Measurements from ENCODE around the gene CDKAL1. TPM values are rescaled to one million over a fixed set of nuclear protein-coding genes. Genes with fewer than 3 reads are reported as not detected.

CDKAL1 gene
- total RNA-seq, 1 donor from 2014 or later, result 9.6 TPM

- no peak for DNase-seq (ENCODE audit: low spot score)
- H3K27ac Mint-ChIP-seq (ENCODE audit: unreplicated experiment), result no peak overlapping the region
- peaks cover 7% of the 10 kb centered on the region for H3K4me1 Mint-ChIP-seq (ENCODE audit: low read depth)
- no peak for TF ChIP-seq CTCF (IDR thresholded peaks at IDR 0.05)
- no peaks in the 10 kb centered on the region for H3K9me3 Mint-ChIP-seq (ENCODE audit: low read depth)
- H3K4me3 Mint-ChIP-seq (ENCODE audit: unreplicated experiment), result no peak overlapping the region
- peaks cover 2% of the 10 kb centered on the region for H3K36me3 Mint-ChIP-seq (ENCODE audit: low read depth)
- H3K27me3 Mint-ChIP-seq (ENCODE audit: low read depth), result no peaks in the 10 kb centered on the region
Measured at GRCh38 chr6:20565342-20565741, 31.1 kb downstream of the CDKAL1 start.

GRCh38 chr6:20566109-20566508, 31.9 kb downstream of the CDKAL1 start:
- Mint-ChIP-seq H3K4me1 (ENCODE audit: low read depth) (peaks cover 7% of the 10 kb centered on the region), H3K27me3 (ENCODE audit: low read depth) (no peaks in the 10 kb centered on the region), H3K27ac (ENCODE audit: unreplicated experiment) (no peak overlapping the region)

GRCh38 chr6:20569000-20569610, 34.8 kb downstream of the CDKAL1 start:
- peaks cover 2% of the 10 kb centered on the region for H3K36me3 Mint-ChIP-seq (ENCODE audit: low read depth)
- no peak for DNase-seq (ENCODE audit: low spot score)
- H3K4me1 Mint-ChIP-seq (ENCODE audit: low read depth), result peaks cover 7% of the 10 kb centered on the region
- no peak overlapping the region for H3K27ac Mint-ChIP-seq (ENCODE audit: unreplicated experiment)
- no peaks in the 10 kb centered on the region for H3K27me3 Mint-ChIP-seq (ENCODE audit: low read depth)
- no peaks in the 10 kb centered on the region for H3K9me3 Mint-ChIP-seq (ENCODE audit: low read depth)
- no peak for TF ChIP-seq CTCF (IDR thresholded peaks at IDR 0.05)
- H3K4me3 Mint-ChIP-seq (ENCODE audit: unreplicated experiment), result no peak overlapping the region

More at GRCh38 chr6:20566109-20566508, 31.9 kb downstream of the CDKAL1 start:
- Mint-ChIP-seq H3K36me3 (ENCODE audit: low read depth) (peaks cover 2% of the 10 kb centered on the region), H3K9me3 (ENCODE audit: low read depth) (no peaks in the 10 kb centered on the region), H3K4me3 (ENCODE audit: unreplicated experiment) (no peak overlapping the region)
- no peak for DNase-seq (ENCODE audit: low spot score)
- TF ChIP-seq CTCF (IDR thresholded peaks at IDR 0.05), result no peak

- Mint-ChIP-seq H3K36me3 (ENCODE audit: low read depth) (peaks cover 2% of the 10 kb centered on the region), H3K4me3 (ENCODE audit: unreplicated experiment) (no peak overlapping the region), H3K9me3 (ENCODE audit: low read depth) (no peaks in the 10 kb centered on the region), H3K4me1 (ENCODE audit: low read depth) (peaks cover 5% of the 10 kb centered on the region), H3K27ac (ENCODE audit: unreplicated experiment) (no peak overlapping the region), H3K27me3 (ENCODE audit: low read depth) (no peaks in the 10 kb centered on the region)
- no peak for DNase-seq (ENCODE audit: low spot score)
- TF ChIP-seq CTCF (IDR thresholded peaks at IDR 0.05), result no peak
Measured at GRCh38 chr6:20571261-20571660, 37.0 kb downstream of the CDKAL1 start.

GRCh38 chr6:20572288-20572687, 38.0 kb downstream of the CDKAL1 start:
- no peak for DNase-seq (ENCODE audit: low spot score)
- Mint-ChIP-seq H3K9me3 (ENCODE audit: low read depth) (no peaks in the 10 kb centered on the region), H3K4me3 (ENCODE audit: unreplicated experiment) (no peak overlapping the region), H3K36me3 (ENCODE audit: low read depth) (peaks cover 2% of the 10 kb centered on the region), H3K27me3 (ENCODE audit: low read depth) (no peaks in the 10 kb centered on the region), H3K27ac (ENCODE audit: unreplicated experiment) (no peak overlapping the region), H3K4me1 (ENCODE audit: low read depth) (peaks cover 5% of the 10 kb centered on the region)
- no peak for TF ChIP-seq CTCF (IDR thresholded peaks at IDR 0.05)
